NCI-H524 (cell line): ENCODE results near the gene PMP22.

ENCODE experiments used
- DNase-seq, 2 experiments: peaks; one replicate each; lab custom pipeline; 2025; lab: John Stamatoyannopoulos, UW

Gene PMP22

GRCh38 chr17:15265131-15265530 is at the start of gene PMP22:
Gene PMP22, minus strand, starts transcription at chr17:15265326. Its CDS starts 4,599 bp downstream, at chr17:15260727.
- no peak for DNase-seq

DNA sequence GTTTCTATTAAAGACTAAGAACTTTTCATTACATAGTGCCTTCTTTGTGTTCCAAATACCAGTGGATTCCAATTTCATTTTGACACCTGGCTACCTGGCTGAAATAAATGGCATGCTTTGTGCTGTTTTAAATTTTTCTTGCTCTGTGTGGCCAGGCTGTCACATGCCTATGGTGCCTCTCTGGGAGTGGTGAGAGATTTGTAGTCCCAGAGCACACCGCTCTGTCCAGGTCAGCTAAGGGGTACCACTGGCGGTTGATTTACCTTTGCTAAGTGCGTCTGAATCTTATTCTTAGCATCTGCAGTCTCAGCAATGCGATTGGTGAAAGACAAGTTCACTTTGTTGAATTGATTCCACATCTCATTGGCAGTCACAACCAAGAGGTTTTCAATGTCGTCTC is 46.9 kb upstream of the PMP22 start:
- DNase-seq = no peak

DNA sequence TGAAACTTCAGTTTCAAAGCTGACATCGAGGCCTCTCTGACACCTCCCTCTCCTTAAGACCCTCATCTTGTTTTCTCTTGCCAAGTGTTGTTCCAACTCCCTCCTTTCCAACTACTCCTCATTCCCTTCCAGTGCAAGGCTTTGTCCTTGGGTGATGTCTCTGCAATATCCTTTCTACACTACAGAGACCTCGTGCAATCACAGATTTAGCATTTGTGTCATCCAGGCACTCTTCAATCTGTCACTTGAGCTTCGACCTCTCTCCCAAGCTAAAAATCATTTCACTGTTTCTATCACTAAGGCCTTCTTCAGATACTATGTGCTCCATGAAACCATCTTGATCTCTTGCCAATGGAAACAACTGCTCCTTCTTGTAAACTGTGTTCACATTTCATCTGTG is 44.7 kb upstream of the PMP22 start:
- DNase-seq = no peak

DNA sequence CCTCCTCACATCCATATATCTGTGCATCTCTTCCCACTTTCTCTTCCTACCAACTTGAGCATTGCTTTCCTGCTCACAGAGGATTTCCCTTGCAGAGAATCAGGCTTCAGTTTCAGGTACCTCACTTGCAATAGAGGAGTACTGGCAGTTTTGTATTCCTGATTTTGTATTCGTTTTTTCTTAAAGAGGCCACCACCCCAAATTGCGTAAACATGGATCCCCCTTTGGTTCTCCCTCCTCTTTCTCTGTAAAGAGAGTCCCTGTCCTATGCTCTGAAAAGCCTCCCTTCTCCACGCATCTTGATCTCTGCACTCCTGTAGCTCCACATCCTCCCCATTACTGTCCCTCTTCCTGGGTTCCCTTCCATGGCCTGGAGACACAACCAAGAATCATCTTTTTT is 44.1 kb upstream of the PMP22 start:
- no peak for DNase-seq

DNA sequence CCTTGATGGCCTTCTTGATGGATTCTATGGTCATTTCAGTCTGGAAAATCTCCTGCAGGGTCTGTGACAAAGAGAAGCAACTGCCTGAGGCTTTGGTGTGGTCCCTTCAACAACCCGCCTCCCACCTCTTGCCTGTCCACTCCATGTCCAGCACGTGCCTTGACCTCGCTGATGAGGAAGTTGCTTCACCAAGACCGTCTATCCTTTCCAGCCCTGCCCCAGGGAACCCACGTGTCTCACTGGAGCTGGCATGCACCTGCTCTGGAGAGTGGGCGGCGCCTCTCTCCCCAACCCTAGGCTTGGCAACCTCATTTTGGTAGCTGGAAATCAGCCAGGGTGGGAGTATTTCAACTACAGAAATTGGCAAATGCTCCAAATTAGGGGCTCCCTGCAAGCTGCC is 43.6 kb upstream of the PMP22 start:
- no peak for DNase-seq

GRCh38 chr17:15307710-15308111 is 42.6 kb upstream of the PMP22 start:
- no peak for DNase-seq

DNA sequence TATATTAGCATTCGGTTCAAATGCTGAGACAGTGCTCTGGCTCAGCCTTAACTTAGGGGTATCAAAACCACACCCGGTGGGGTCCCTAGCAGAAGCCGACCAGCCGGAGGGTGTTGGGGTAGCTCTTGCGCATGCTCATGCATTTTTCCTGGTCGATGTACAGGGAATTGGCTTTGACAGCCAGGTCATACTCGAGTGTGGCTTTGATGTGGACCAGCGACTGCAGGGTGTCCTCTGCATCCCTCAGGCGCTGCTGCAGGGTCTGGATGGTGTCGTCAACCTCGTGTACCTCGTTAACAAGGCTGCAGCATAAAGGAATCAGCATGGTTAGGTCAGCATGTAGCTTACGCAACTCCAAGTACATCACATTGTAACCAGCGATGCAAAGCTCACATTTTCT is 38.7 kb upstream of the PMP22 start:
- DNase-seq = no peak

- no peak for DNase-seq
Observed at GRCh38 chr17:15303268-15303667, 38.1 kb upstream of the PMP22 start.

DNA sequence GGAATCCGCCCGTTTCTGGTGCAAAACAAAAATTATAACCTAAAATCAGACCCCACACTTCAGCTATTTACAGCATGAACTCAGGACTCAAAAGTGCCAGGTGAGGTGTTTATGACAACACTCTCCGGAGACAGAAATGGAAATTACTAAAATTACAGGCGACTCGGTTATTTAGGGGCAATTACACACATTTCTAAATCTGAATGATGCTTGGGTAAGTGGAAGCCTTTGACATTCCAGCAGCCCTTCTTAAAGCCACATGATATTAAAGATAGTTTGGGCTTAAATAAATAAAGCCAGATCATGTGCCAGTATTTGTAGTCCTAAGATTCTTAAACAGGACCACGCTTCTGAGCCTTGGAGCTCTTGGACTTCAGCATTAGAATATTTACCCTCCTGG is 36.7 kb upstream of the PMP22 start:
- DNase-seq = no peak

DNA sequence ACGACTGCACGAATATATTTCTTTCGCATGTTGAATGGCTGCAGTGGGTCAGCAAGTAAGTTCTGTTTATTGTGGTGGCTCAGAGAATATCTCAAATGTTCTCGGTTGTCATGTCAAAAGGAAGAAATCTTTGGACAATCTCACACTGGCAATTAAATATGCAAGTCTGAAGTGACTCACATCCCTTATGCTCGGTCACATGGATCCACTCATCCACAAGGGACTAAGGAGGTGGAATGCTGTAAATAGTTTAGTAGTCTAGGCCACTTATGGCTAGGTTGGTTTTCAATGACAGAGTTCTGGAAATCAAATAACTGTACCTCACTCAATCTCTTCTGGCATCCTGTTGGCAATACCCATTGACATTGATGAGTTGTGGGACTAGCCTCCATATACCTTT is 33.0 kb upstream of the PMP22 start:
- no peak for DNase-seq

GRCh38 chr17:15293558-15293957 is 28.4 kb upstream of the PMP22 start:
- no peak for DNase-seq

DNA sequence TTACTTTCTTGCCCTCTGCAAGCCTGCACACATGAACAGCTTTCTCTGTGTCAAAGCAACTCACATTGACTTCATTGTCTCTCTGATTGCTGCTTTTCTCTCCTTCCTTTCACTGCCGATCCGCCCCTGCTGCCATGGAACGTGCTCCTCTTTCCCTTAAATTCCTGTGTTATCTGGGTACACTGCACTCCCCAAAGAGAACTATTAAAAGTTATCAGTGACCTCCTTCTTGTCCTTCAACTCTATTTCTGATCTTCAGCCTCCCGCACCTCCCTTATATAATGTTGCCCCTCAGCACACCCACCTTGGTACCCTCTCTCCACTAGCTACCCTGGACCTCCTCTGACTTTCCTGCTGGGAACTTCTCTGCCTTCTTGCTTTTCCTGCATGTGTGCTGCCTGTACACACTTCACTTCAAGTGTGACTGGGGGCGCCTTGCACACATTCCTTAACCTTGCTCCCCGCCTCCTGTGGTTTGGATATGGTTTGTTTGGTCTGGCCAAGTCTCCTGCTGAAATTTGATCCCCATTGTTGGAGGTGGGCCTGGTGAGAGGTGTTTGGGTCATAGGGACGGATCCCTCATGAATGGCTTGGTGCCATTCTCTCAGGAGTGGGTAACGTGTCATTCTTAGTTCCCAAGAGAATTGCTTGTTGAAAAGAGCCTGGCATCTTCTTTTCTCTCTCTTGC is 26.7 kb upstream of the PMP22 start:
- no peak for DNase-seq

DNA sequence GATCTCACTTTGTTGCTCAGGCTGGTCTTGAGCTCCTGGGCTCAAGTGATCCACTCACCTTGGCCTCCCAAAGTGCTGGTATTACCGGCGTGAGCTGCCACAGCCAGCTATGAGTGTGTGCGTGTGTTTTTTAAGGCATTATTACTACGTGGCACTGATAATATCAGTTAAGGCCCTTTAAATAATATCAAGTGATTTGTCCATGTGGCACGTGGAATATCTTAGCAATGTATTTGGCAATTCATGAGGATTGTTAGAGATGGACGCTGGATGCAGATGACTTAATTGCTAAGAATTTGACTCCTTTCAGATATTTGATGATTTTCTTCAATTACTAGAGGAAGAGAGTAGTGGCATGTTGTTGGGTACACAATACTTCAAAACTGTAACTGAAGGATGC is 25.5 kb upstream of the PMP22 start:
- no peak for DNase-seq

DNA sequence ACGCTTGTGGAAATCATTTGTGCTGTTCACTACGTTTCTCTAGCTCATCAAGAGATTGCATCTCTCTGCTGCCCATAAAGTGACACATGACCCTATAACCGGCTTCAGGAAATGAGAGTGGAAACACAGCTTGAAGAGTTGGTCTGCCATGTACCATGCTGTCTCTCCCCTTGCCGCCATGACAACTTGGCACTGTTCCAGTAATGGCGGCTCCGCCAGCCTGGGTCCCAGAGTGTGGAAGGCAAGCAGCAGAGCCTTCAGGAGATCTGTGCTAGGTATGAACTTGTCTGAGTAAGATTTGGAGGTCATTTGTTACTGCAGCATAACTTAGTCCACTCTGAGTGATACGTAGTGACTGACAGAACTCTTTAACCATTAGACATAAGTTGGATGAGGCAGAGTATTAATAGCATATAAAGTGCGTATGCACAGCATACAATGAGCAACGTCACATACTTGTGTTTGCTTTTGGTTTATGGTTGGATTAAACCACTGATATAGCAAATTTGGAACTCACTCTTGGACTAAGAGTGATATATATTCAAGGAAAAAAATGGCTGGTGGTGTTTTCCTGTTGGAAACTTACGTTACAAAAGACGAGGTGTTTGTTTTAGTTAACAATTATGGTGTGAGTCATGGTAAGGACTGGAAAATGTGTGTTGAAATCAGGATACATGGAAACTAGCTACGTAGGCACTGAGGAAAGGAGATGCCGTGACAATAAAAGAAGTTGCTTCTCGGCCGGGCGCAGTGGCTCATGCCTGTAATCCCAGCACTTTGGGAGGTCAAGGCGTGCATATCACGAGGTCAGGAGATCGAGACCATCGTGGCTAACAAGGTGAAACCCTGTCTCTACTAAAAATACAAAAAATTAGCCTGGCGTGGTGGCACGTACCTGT is 24.4 kb upstream of the PMP22 start:
- DNase-seq = no peak

DNA sequence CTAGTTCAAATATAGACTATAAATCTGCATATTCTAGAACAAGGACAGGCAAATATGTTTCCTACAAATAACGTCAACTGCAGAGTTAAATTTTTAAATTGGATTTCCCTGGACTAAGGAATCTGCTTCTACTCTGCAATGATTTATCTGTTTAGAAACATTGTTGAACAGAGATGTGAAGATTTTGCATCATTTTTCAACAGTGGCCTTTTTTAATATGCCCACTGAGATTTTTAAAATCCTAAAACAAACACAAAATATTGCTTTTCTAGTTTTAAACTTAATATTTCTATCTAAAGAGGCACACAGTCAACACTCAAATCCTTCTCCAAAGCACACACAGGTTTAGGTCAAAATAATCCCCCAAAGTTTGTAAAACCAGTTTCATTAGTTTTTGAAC is 23.7 kb upstream of the PMP22 start:
- DNase-seq = no peak

DNA sequence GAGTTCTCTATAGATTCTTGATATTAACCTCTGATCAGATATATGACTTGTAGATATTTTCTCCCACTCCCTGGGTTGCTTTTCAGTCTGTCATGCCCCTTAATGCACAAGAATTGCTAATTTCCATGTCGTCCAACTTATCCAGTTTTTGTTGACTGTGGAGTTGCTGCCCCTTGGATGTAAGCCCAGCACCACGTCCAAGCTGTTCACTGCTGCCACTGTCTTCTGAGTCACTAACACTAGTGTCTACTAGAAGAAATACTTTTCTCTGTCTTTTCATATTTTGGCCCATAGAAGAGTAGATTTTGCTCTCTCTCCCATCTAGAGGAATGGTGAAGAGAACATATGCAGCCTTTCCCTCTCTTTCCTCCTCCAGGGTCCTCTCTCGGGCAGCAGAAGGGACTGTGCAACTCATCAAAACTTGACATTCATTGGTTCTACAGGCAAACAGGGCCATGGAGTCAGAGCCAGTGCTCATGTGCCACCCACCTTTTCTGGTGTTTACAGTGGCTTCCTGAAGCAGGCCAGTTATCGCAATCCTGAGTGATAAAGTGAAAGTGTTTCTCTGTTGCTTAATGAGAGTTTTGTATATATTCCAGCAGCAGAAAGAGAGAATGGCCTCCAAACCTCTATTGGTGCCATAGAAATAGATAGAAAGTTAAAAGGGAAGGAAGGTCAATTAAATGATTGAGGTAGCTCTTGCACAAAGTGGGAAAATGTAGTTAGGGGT is 22.6 kb upstream of the PMP22 start:
- no peak for DNase-seq

DNA sequence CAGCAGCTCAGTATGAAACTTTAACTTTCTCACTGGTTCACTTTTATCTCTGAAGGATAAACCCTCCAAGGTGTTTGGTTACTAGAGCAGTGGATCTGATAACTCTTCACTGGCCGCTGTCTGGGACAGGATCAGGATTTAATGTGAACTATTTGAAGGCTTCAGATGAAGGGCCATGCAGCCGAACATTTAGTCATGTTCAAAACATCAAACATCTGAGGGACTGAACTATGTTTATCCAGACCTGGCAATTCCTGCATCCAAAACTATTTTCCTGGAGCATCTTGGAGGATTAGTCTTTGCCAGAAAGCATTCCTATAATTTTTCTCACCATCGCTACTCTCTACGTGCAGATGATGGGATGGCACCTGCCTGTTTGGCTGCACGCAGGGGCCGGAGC is 20.3 kb upstream of the PMP22 start:
- no peak for DNase-seq

DNA sequence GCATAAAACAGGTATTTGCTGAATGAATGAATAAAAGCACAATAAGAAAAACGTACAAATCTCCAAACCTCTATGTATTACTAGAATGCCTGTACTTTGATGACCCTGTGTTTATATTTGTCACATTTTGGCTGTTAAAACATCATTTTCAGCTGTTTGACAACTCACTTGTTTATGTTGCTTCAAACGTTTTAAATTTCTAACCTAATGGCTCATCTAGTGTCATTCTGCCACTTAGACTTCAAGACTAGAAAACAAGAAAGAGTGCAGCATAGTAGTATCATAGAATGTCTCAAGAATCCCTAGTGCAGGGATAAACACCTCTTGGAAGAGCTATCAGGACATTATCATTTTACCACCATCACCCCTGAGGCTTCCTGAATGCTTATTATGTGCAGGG is 19.4 kb upstream of the PMP22 start:
- DNase-seq = no peak

- no peak for DNase-seq
Observed at GRCh38 chr17:15284107-15284506, 19.0 kb upstream of the PMP22 start.

DNA sequence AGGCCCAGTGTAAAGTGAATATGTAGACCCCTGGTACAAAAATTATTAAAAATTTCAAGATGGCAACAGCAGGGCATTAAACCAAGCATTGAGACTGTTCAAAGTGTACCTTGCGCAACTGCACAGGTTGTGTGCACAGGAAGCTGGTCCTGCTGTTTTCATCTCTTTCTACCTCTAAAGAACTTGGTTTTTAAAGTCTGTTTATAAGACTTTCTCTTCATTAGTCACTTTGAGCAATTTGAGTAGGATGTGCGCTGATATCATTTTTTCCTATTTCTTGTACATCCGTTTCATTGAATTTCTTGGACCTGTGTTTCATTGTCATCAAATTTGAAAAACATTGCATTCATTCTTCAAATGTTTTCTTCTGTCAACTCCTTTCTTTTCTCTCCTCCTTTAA is 16.8 kb upstream of the PMP22 start:
- no peak for DNase-seq

GRCh38 chr17:15278924-15279477 is 13.9 kb upstream of the PMP22 start:
- DNase-seq = no peak

DNA sequence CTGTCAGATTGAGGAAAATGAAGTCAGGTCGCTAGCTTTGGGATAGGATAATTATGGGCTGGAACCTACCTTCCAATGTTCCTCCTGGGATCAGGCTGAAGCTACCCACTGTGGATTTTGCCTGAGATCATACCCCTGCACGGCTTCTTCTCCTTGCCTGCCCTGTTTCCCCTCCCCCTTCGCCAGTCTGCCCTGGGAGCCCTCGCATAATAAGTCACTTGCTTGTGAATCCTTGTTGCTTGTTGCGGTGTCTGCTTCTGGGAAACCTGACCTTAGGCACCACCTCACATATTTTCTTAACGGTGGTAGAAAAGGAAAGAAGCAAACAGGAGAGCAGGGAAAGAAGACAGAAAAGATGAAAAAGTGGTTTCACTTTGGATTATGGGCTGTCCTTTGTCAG is 13.3 kb upstream of the PMP22 start:
- DNase-seq = no peak

GRCh38 chr17:15274017-15274416 is 8.9 kb upstream of the PMP22 start:
- DNase-seq = no peak
